ENCODE results near the gene PBX1.

Gene PBX1

DNA sequence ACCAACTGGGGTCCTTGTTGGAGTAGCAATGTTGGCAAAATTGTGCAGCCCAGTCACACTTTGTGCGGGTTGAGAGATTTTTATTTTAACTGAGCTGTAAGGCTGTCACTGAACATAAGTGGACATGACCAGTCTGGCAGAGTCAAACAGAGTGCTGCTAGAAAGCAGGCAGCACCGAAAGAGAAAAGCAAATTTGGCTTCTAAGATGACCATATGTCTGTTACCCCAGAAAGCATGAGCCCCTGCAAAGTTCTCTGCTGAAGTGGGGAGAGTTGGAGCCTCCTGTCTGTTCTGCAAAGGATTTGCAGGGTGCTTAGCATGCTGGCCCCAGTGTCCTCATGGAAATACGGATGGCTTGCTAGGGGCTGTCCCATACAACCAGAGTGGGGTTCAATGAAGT lies 220.4 kb downstream of the PBX1 start:
- no peak for DNase-seq (ENCODE audit: low spot score)

- no peak for DNase-seq (ENCODE audit: low spot score)
These were observed 221.3 kb downstream of the PBX1 start for GRCh38 chr1:164780111-164780812.

GRCh38 chr1:164780863-164781262 lies 221.9 kb downstream of the PBX1 start:
- DNase-seq (ENCODE audit: low spot score) = no peak

GRCh38 chr1:164781972-164782371 lies 223.0 kb downstream of the PBX1 start:
- DNase-seq (ENCODE audit: low spot score) = no peak

DNA sequence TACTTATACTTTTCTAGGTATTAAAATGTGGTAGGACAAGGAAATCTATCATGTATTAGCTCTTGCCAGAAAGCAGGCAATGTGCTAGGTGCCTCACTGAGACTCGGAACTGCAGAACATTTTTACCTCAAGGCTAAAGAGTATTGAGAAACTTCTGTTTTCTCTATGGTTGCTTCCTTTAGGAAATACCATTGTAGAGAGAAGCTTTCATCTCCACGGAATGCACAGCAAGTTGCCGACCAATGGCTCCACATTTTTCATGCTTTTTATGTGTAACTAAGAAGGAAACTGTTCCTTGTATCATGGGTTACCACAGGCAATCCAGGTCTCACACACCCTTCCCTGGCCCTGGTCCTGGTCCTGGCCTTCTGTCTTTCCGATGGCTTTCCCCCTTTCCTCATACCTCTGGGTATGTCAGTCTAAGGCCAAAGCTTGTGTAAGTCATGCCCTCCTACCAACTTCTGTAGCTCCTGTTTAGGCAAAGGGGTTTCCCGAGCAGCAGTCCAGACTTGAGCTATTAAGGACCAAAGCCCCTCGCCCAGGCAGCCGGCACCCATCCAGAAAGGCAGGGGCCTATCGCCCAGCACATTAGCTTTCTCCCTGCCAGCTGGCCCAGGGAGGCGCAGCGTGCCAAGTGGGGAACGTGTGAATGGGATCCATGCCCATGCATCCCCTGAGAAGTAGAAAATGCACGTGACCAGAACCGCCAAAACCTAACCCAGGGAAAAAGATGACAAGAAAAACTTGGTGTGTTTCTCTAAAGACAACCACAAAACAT lies 225.0 kb downstream of the PBX1 start:
- DNase-seq (ENCODE audit: low spot score) = no peak

DNA sequence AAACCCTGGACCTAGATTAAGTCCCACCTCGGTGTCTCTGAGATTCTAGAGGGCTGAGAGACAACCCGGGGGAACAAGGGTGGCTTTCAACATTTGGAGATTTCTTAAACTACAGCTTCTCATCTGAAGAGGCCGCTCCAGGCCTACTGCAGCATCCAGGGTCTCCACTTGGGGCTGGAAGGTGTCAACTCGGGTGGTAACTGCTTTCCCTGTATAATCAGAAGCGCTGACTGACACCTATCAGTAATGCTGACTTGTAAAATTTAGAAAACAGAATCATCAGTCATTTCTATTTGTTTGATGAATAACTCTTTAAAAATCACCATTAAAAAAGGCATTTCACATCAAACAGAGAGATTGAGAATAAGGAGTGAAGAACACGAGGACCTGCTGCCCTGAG lies 226.0 kb downstream of the PBX1 start:
- DNase-seq (ENCODE audit: low spot score) = no peak

GRCh38 chr1:164785841-164786534 lies 227.0 kb downstream of the PBX1 start:
- DNase-seq (ENCODE audit: low spot score) = no peak

- peak; percentile 62 for DNase-seq (ENCODE audit: low spot score)
These were observed 228.2 kb downstream of the PBX1 start for GRCh38 chr1:164786980-164787833.

DNA sequence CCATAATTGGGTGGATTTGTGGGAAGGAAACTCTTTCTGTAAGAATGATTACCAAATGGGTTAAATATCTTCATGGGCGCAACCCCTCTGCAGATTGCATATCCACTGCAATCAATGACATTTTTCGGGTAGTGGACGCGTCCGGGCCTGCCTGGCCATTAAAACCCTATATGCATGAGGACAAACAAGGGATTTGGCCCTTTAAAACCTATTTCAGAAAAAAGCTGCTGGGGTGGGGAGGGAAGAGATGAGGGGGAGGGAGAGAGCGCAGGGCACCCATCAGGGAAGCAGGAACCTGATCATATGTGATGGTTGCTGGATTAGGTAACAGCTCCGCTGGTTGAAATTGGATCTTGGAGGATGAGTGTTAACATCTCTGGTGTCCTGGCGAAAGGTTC lies 228.8 kb downstream of the PBX1 start:
- no peak for DNase-seq (ENCODE audit: low spot score)

DNA sequence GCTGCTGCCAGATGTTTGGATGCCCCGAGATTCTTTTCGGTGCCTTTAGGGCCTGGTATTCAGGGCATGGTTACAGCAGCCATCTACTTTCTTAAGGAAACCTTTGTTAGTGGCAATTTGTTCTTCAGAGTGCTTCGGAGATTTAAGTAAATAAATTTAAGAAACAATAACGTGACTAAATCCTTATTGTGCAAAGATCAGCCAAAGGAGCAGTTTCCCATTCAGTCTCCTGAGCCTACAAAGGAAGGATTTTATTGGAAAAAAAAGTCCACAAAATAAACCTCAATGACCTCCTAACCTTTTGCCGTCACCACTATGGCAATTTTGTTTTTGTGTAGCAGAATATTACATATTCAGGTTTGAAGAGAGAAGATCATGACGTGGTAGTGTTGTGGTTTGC lies 231.1 kb downstream of the PBX1 start:
- no peak for DNase-seq (ENCODE audit: low spot score)

DNA sequence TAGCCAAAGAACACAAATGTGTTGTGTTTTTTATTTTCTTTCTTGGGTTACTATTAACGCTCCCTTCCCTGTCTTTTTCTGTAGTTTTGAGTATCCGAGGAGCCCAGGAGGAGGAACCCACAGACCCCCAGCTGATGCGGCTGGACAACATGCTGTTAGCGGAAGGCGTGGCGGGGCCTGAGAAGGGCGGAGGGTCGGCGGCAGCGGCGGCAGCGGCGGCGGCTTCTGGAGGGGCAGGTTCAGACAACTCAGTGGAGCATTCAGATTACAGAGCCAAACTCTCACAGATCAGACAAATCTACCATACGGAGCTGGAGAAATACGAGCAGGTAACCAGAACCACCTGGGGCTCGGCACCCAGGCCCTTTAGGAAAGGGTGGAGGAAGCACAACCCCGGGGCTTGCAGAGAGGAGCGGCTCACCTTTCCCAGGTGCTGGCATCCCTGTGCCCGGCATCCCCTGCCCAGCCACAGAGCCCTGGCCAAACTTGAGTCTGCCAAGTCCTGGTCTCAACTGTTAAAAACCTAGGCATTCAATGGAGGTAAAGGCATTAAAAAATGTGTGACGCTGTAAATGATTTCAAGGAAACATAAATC lies 233.5 kb downstream of the PBX1 start:
- no peak for DNase-seq (ENCODE audit: low spot score)

DNA sequence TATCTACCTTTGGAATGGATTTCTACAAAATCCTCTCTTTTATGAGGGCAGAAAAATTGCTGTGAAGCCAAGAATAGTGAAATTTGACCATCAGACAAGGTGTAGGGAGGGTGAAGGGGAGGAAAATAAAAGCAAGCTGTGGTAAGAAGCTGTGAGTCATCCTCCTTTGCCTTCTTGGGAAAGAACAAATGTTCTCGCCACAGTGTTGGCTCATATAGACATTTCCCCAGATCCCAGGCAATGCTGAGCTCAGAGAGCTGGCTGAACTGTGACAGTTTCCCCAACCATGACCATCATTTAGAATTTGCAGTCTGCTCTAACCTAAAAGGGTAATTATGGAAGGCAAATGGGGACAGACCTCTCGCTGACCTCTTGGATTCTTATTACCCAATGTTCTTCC lies 235.4 kb downstream of the PBX1 start:
- DNase-seq (ENCODE audit: low spot score) = peak; percentile 9

DNA sequence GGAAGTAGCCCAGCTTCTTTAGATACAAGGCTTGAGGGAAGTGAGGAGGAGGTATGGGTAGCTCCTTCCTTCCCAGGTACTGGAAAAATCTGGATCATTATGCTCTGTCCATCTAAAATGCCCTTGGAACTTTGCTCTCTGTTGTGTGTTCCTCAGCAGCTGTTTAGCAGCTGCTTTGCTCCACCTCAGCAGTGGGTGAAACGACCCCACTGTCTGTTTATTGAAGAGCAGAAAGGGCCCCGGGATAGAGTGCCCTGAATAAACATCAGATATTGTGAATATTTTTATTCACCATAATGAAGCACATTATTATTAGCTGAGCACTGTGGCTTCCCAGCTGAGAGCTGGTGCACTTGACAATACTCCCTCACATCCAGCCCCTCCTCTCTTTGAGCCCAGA lies 237.9 kb downstream of the PBX1 start:
- DNase-seq (ENCODE audit: low spot score) = no peak

GRCh38 chr1:164801246-164801731 lies 242.3 kb downstream of the PBX1 start:
- no peak for DNase-seq (ENCODE audit: low spot score)

DNA sequence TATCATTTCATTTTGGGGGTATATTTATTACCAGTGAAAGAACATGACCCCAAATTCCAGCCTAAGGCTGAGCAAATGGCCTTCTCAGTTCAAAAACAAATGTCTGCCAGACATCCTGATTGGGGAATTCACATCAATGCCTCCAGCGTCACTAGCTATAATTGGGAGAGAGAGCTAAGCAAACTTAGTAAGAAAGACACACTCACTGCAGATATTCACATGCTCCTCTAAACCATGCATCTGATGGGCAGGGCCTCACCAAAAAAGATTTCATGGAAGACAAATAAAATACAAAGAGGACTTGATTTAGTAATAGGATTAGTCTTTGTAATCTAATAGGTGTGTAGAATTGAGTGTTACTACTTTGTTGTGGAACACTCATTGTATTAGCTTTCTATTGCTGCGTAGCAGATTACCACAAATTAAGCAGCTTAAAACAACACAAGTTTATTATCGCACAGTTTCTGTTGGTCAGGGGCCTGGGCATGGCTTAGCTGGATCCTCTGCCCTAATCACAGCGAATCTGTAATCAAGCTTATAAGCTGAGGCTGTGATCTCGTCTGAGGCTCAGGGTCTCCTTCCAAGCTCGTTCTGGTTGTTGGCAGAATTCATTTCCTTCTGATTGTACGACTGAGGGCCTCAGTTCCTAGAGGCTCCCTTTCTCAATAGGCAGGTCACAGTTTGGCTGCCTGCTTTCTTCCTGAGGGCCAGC lies 243.0 kb downstream of the PBX1 start:
- no peak for DNase-seq (ENCODE audit: low spot score)

GRCh38 chr1:164802529-164803282 lies 243.7 kb downstream of the PBX1 start:
- DNase-seq (ENCODE audit: low spot score) = peak; percentile 63

- peak; percentile 75 for DNase-seq (ENCODE audit: low spot score)
These were observed 244.4 kb downstream of the PBX1 start for GRCh38 chr1:164803366-164803765.

- no peak for DNase-seq (ENCODE audit: low spot score)
These were observed 245.4 kb downstream of the PBX1 start for GRCh38 chr1:164804366-164804765.

GRCh38 chr1:164805399-164805798 lies 246.4 kb downstream of the PBX1 start:
- DNase-seq (ENCODE audit: low spot score) = no peak

- no peak for DNase-seq (ENCODE audit: low spot score)
These were observed 247.5 kb downstream of the PBX1 start for GRCh38 chr1:164806531-164806930.
